Smooth muscle cell (in vitro differentiated cells): ENCODE results near the gene PNMT. TPM values are rescaled to one million over a fixed set of nuclear protein-coding genes. Genes with fewer than 3 reads are reported as not detected.

ENCODE experiments used
- DNase-seq: peaks from one replicate; lab custom pipeline; 2025; ENCODE audit not compliant: unreplicated experiment; lab: John Stamatoyannopoulos, UW
- H2AFZ ChIP-seq: fragments of 200-600 bp; sonication (generic); 2 replicates; pipeline ENCODE4 v1.6.0; 2016; ENCODE audit warnings: antibody characterized with exemption, low read depth, mild to moderate bottlenecking
- H3F3A ChIP-seq: fragments of 200-600 bp; sonication (generic); 2 replicates; pipeline ENCODE4 v1.6.0; 2017; ENCODE audit warnings: antibody characterized with exemption, low read depth
- H3K27ac ChIP-seq: fragments of 200-600 bp; sonication (generic); 2 replicates; pipeline ENCODE4 v1.5.1; 2016; ENCODE audit warnings: low read depth, mild to moderate bottlenecking
- H3K27me3 ChIP-seq: fragments of 200-600 bp; sonication (generic); 2 replicates; pipeline ENCODE4 v1.6.1; 2016; ENCODE audit warnings: low read depth, mild to moderate bottlenecking
- H3K36me3 ChIP-seq: fragments of 200-600 bp; sonication (generic); 2 replicates; pipeline ENCODE4 v1.5.1; 2016; ENCODE audit warnings: low read depth
- H3K4me1 ChIP-seq: fragments of 200-600 bp; sonication (generic); 2 replicates; pipeline ENCODE4 v1.5.1; 2016; ENCODE audit warnings: low read depth
- H3K4me2 ChIP-seq: fragments of 200-600 bp; sonication (generic); 2 replicates; pipeline ENCODE4 v1.6.0; 2016; ENCODE audit warnings: mild to moderate bottlenecking
- H3K4me3 ChIP-seq: fragments of 200-600 bp; sonication (generic); 2 replicates; pipeline ENCODE4 v1.5.1; 2016; ENCODE audit warnings: mild to moderate bottlenecking
- H3K79me2 ChIP-seq: fragments of 200-600 bp; sonication (generic); 2 replicates; pipeline ENCODE4 v1.6.0; 2016; ENCODE audit warnings: low read depth, mild to moderate bottlenecking
- H3K9ac ChIP-seq: fragments of 200-600 bp; sonication (generic); 2 replicates; pipeline ENCODE4 v1.6.0; 2016; ENCODE audit warnings: low read depth
- H3K9me3 ChIP-seq: fragments of 200-600 bp; sonication (generic); replicated peaks from 2 replicates; pipeline ENCODE4 v1.5.1; 2016; ENCODE audit warnings: low read depth
- H4K20me1 ChIP-seq: fragments of 200-600 bp; sonication (generic); 2 replicates; pipeline ENCODE4 v1.6.0; 2016; ENCODE audit warnings: low read depth
- CTCF ChIP-seq: fragments of 200-600 bp; sonication (generic); IDR thresholded peaks from 2 replicates; pipeline ENCODE4 v1.5.1; 2017; ENCODE audit warnings: borderline replicate concordance, mild to moderate bottlenecking, antibody characterized with exemption; ENCODE audit not compliant: insufficient read depth, poor library complexity, severe bottlenecking
- WGBS: methylation state at CpG from one replicate; pipeline ENCODE4 v1.1.7; 2016; ENCODE audit warnings: low lambda C conversion rate; 5-methylcytosine and 5-hydroxymethylcytosine counted together
- polyA plus RNA-seq: library from polyadenylated mRNA; unstranded; fragments of >200 nt; fragmentation: Nextera tagmentation; extraction: Ambion mirVana; gene quantifications from 2 replicates; pipeline ENCODE4 v1.2.1, GENCODE V29; 2016
- total RNA-seq: library from RNA; depleted of rRNA; stranded (reverse); fragments of >200 nt; gene quantifications from 2 replicates; pipeline ENCODE4 v1.2.3, GENCODE V29; 2014

The PNMT gene
- total and polyA plus RNA-seq, 2 experiments from 2014 or later: 0.23 TPM; not detected in 1

- H3K9me3 ChIP-seq: no peaks in the 10 kb centered on the region
- H2AFZ ChIP-seq: no peak overlapping the region
- no peaks in the 10 kb centered on the region for H3K27me3 ChIP-seq
- H3K27ac ChIP-seq: no peak overlapping the region
- H3K36me3 ChIP-seq: no peaks in the 10 kb centered on the region
- WGBS: 88% methylated on average over 9 of the region's 9 CpGs
- no peaks in the 10 kb centered on the region for H3F3A ChIP-seq
- peaks cover 59% of the 10 kb centered on the region for H3K79me2 ChIP-seq
- H4K20me1 ChIP-seq: peaks cover 84% of the 10 kb centered on the region
- no peak for TF ChIP-seq CTCF
- H3K4me1 ChIP-seq: peaks cover 12% of the 10 kb centered on the region
- no peak overlapping the region for H3K4me3 ChIP-seq
- no peak overlapping the region for H3K9ac ChIP-seq
- H3K4me2 ChIP-seq: no peak overlapping the region
- no peak for DNase-seq
Observed at GRCh38 chr17:39642291-39643074, 25.8 kb upstream of the PNMT start.

GRCh38 chr17:39643271-39643670 is 25.0 kb upstream of the PNMT start:
- no peak for TF ChIP-seq CTCF
- H3K4me1 ChIP-seq: peaks cover 7% of the 10 kb centered on the region
- H3K4me2 ChIP-seq: no peak overlapping the region
- 46% methylated on average over 4 of the region's 4 CpGs for WGBS
- no peaks in the 10 kb centered on the region for H3K9me3 ChIP-seq
- H3F3A ChIP-seq: no peaks in the 10 kb centered on the region
- H3K79me2 ChIP-seq: peaks cover 52% of the 10 kb centered on the region
- no peak overlapping the region for H2AFZ ChIP-seq
- no peak overlapping the region for H3K27ac ChIP-seq
- H3K4me3 ChIP-seq: no peak overlapping the region
- H3K27me3 ChIP-seq: no peaks in the 10 kb centered on the region
- DNase-seq: no peak
- H4K20me1 ChIP-seq: peaks cover 87% of the 10 kb centered on the region
- no peak overlapping the region for H3K9ac ChIP-seq
- no peaks in the 10 kb centered on the region for H3K36me3 ChIP-seq

DNA sequence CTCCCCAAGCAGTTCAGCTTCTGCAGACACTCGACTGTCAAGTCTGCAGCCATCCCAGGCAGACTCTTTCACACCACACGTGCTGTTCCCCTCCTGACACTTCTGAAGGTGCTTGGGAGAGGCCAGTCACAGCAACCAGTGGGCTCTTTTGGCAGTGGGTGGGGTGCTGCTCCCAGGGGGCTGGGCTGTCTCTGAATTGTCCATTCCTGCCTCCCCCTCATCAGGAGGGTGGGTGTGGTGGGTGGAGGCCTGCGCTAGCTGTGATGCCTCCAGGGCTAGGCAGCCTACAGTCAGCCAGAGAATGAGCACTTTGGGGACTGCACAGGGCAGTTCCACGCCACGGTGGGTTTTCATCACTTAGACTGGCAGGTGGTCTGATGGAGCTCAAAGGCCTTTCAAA is 21.0 kb upstream of the PNMT start:
- Histone ChIP-seq H3K27ac (no peak overlapping the region), H3F3A (no peaks in the 10 kb centered on the region), H2AFZ (no peak overlapping the region), H3K9me3 (no peaks in the 10 kb centered on the region), H3K79me2 (peaks cover 17% of the 10 kb centered on the region), H3K9ac (no peak overlapping the region), H3K4me1 (peaks cover 13% of the 10 kb centered on the region), H3K27me3 (no peaks in the 10 kb centered on the region), H4K20me1 (peaks cover 81% of the 10 kb centered on the region), H3K4me2 (no peak overlapping the region), H3K4me3 (no peak overlapping the region), H3K36me3 (no peaks in the 10 kb centered on the region)
- no peak for DNase-seq
- 85% methylated on average over 5 of the region's 5 CpGs for WGBS
- no peak for TF ChIP-seq CTCF
